Neural progenitor cell (in vitro differentiated cells): ENCODE results near the gene ELAVL3. TPM values are rescaled to one million over a fixed set of nuclear protein-coding genes. Genes with fewer than 3 reads are reported as not detected.
"Not testable (repeated sequence)": the region's sequence is repeated elsewhere in the genome, so short reads cannot be mapped to it uniquely, and the experiment has no call there.

Source experiments
- DNase-seq: peaks from one replicate; pipeline ENCODE4 v3.0.0-alpha.2; 2016; ENCODE audit warnings: low spot score
- H2AFZ ChIP-seq: fragments of 200-600 bp; sonication (generic); replicated peaks from 2 replicates; pipeline ENCODE4 v1.6.1; 2016; ENCODE audit warnings: antibody characterized with exemption
- H3F3A ChIP-seq: fragments of 200-600 bp; sonication (generic); 2 replicates; pipeline ENCODE4 v1.6.1; 2016; ENCODE audit warnings: antibody characterized with exemption, low read depth
- H3K27ac ChIP-seq: fragments of 200-600 bp; sonication (generic); 2 replicates; pipeline ENCODE4 v1.5.1; 2016; ENCODE audit warnings: mild to moderate bottlenecking
- H3K27me3 ChIP-seq: fragments of 200-600 bp; sonication (generic); 2 replicates; pipeline ENCODE4 v1.6.1; 2016; ENCODE audit warnings: mild to moderate bottlenecking, moderate library complexity
- H3K36me3 ChIP-seq: fragments of 200-600 bp; sonication (generic); 2 replicates; pipeline ENCODE4 v1.5.1; 2016
- H3K4me1 ChIP-seq: fragments of 200-600 bp; sonication (generic); 2 replicates; pipeline ENCODE4 v1.6.1; 2016; ENCODE audit warnings: mixed run types
- H3K4me2 ChIP-seq: fragments of 200-600 bp; sonication (generic); 2 replicates; pipeline ENCODE4 v1.6.1; 2016
- H3K4me3 ChIP-seq: fragments of 200-600 bp; sonication (generic); 2 replicates; pipeline ENCODE4 v1.5.1; 2016
- H3K79me2 ChIP-seq: fragments of 200-600 bp; sonication (generic); 2 replicates; pipeline ENCODE4 v1.6.1; 2016; ENCODE audit warnings: low read depth
- H3K9ac ChIP-seq: fragments of 200-600 bp; sonication (generic); 2 replicates; pipeline ENCODE4 v1.6.1; 2016
- H3K9me3 ChIP-seq: fragments of 200-600 bp; sonication (generic); 2 replicates; pipeline ENCODE4 v1.5.1; 2016; ENCODE audit warnings: low read depth
- H4K20me1 ChIP-seq: fragments of 200-600 bp; sonication (generic); 2 replicates; pipeline ENCODE4 v1.6.1; 2016; ENCODE audit warnings: low read depth
- H3K27ac Mint-ChIP-seq: 3 replicates; pipeline ENCODE4 v1.8.0; 2021; ENCODE audit warnings: mixed read lengths
- H3K27me3 Mint-ChIP-seq: 2 replicates; pipeline ENCODE4 v1.8.0; 2022; ENCODE audit warnings: low read depth, mild to moderate bottlenecking, inconsistent platforms, moderate library complexity, mixed read lengths; ENCODE audit not compliant: insufficient read depth
- H3K36me3 Mint-ChIP-seq: 3 replicates; pipeline ENCODE4 v1.8.0; 2021; ENCODE audit warnings: mixed read lengths
- H3K4me1 Mint-ChIP-seq: 3 replicates; pipeline ENCODE4 v1.8.0; 2021; ENCODE audit warnings: mixed read lengths
- H3K4me3 Mint-ChIP-seq: 3 replicates; pipeline ENCODE4 v1.8.0; 2021; ENCODE audit warnings: mild to moderate bottlenecking, moderate library complexity, mixed read lengths
- H3K9me3 Mint-ChIP-seq: 3 replicates; pipeline ENCODE4 v1.8.0; 2020; ENCODE audit warnings: mixed read lengths
- EZH2 ChIP-seq: fragments of 200-600 bp; sonication (generic); IDR thresholded peaks from 2 replicates; pipeline ENCODE4 v1.6.1; 2017; ENCODE audit warnings: antibody characterized with exemption, mild to moderate bottlenecking, moderate library complexity
- EZH2phosphoT487 ChIP-seq: fragments of 200-600 bp; sonication (generic); IDR thresholded peaks from 2 replicates; pipeline ENCODE4 v1.6.1; 2017; ENCODE audit warnings: antibody characterized with exemption
- total RNA-seq: library from RNA; depleted of rRNA; stranded (reverse); fragments of >200 nt; gene quantifications from 2 replicates; pipeline ENCODE4 v1.2.3, GENCODE V29; 2015; ENCODE audit warnings: low replicate concordance
- TF ChIP-seq, protein P1 (sequence below): fragments of 200-600 bp; sonication (generic); IDR thresholded peaks from 2 replicates; pipeline ENCODE4 v1.5.1; 2017; ENCODE audit warnings: antibody characterized with exemption, mild to moderate bottlenecking

ELAVL3 gene
- total RNA-seq, 1 donor from 2014 or later, result not detected

DNA sequence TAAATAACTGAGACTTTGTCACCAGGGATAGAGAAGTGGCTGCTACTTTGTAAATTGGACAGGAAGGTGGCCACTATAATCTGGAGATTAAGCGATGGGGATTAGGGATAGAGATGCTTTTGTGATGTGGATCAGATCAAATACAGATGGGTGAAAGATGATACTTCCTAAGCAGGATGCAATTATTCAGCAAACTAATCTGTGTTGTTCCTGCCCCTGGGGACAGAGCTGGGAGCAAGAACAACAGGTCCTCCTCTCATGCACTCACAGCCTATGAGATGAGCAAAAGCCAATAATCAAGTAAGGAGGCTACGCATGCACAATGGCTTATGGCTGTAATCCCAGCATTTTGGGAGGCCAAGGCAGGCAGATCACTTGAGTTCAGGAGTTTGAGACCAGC, 66.3 kb downstream of the ELAVL3 start:
- Histone ChIP-seq H3F3A (peaks cover 15% of the 10 kb centered on the region), H3K4me1 (no peaks in the 10 kb centered on the region), H3K79me2 (no peaks in the 10 kb centered on the region), H3K27me3 (peaks cover 27% of the 10 kb centered on the region), H3K4me2 (no peak overlapping the region), H3K9ac (no peak overlapping the region), H4K20me1 (no peaks in the 10 kb centered on the region), H2AFZ (no peak overlapping the region), H3K4me3 (no peak overlapping the region), H3K9me3 (no peaks in the 10 kb centered on the region), H3K36me3 (no peaks in the 10 kb centered on the region), H3K27ac (no peak overlapping the region)
- H3K4me3 Mint-ChIP-seq, result no peak overlapping the region
- peaks cover 42% of the 10 kb centered on the region for H3K27me3 Mint-ChIP-seq
- TF ChIP-seq, protein P1, sequence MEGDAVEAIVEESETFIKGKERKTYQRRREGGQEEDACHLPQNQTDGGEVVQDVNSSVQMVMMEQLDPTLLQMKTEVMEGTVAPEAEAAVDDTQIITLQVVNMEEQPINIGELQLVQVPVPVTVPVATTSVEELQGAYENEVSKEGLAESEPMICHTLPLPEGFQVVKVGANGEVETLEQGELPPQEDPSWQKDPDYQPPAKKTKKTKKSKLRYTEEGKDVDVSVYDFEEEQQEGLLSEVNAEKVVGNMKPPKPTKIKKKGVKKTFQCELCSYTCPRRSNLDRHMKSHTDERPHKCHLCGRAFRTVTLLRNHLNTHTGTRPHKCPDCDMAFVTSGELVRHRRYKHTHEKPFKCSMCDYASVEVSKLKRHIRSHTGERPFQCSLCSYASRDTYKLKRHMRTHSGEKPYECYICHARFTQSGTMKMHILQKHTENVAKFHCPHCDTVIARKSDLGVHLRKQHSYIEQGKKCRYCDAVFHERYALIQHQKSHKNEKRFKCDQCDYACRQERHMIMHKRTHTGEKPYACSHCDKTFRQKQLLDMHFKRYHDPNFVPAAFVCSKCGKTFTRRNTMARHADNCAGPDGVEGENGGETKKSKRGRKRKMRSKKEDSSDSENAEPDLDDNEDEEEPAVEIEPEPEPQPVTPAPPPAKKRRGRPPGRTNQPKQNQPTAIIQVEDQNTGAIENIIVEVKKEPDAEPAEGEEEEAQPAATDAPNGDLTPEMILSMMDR, result no peak
- TF ChIP-seq EZH2, result no peak
- H3K9me3 Mint-ChIP-seq, result peaks cover 3% of the 10 kb centered on the region
- no peak for DNase-seq
- no peaks in the 10 kb centered on the region for H3K4me1 Mint-ChIP-seq
- H3K36me3 Mint-ChIP-seq, result no peaks in the 10 kb centered on the region
- H3K27ac Mint-ChIP-seq, result no peak overlapping the region

DNA sequence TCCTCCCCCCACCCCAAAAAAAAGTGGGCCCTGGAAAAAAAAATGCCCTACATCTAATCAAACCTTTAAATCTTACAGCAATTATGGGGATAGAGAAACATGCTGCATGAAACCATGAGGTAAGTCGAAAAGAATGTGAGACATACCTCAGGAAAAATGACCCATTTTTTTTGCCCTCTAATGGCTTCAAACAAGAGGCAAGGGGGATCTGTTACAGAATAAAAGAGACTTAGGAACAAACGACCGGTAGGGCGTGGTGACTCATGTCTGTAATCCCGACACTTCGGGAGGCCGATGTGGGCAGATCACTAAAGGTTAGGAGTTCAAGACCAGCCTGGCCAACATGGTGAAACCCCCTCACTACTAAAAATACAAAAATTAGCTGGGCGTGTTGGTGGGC, 70.2 kb downstream of the ELAVL3 start:
- no peaks in the 10 kb centered on the region for H3K79me2 ChIP-seq
- H3K4me3 ChIP-seq, result no peak overlapping the region
- Mint-ChIP-seq H3K27ac (no peak overlapping the region), H3K36me3 (no peaks in the 10 kb centered on the region), H3K4me1 (no peaks in the 10 kb centered on the region), H3K4me3 (no peak overlapping the region), H3K9me3 (no peaks in the 10 kb centered on the region), H3K27me3 (peaks cover 17% of the 10 kb centered on the region)
- H3K4me2 ChIP-seq, result no peak overlapping the region
- no peaks in the 10 kb centered on the region for H3F3A ChIP-seq
- H4K20me1 ChIP-seq, result no peaks in the 10 kb centered on the region
- H3K36me3 ChIP-seq, result no peaks in the 10 kb centered on the region
- H3K4me1 ChIP-seq, result no peaks in the 10 kb centered on the region
- no peak for DNase-seq
- no peaks in the 10 kb centered on the region for H3K27me3 ChIP-seq
- H3K27ac ChIP-seq, result no peak overlapping the region
- no peaks in the 10 kb centered on the region for H3K9me3 ChIP-seq
- no peak overlapping the region for H3K9ac ChIP-seq
- H2AFZ ChIP-seq, result no peak overlapping the region
- TF ChIP-seq EZH2, result no peak
- TF ChIP-seq, protein P1, result no peak
- no peak for TF ChIP-seq EZH2phosphoT487

DNA sequence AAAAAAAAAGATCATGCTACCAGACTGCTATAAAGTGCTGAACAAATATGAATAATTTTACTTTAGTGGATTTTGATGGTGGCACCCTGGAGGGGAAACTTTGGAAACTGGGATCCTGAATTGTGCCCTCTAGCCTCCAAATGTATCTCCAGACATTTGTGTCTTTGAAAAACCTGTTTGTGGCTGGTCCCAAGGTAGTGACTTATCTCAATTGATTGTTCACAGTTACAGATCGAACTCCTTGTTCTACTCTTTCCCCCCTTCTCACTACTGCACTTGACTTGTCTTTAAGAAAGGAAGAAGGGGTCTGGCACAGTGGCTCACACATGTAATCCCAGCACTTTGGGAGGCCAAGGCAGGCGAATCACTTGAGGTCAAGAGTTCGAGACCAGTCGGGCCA, 72.3 kb downstream of the ELAVL3 start:
- Mint-ChIP-seq H3K27ac (no peak overlapping the region), H3K27me3 (peaks cover 15% of the 10 kb centered on the region), H3K4me3 (no peak overlapping the region), H3K36me3 (no peaks in the 10 kb centered on the region), H3K9me3 (no peaks in the 10 kb centered on the region), H3K4me1 (peaks cover 10% of the 10 kb centered on the region)
- no peak for DNase-seq
- H3K4me1 ChIP-seq, result no peaks in the 10 kb centered on the region
- H3K4me2 ChIP-seq, result no peak overlapping the region
- H3K79me2 ChIP-seq, result no peaks in the 10 kb centered on the region
- no peaks in the 10 kb centered on the region for H3F3A ChIP-seq
- no peaks in the 10 kb centered on the region for H3K9me3 ChIP-seq
- H2AFZ ChIP-seq, result no peak overlapping the region
- no peaks in the 10 kb centered on the region for H3K27me3 ChIP-seq
- no peaks in the 10 kb centered on the region for H4K20me1 ChIP-seq
- no peak overlapping the region for H3K4me3 ChIP-seq
- H3K9ac ChIP-seq, result no peak overlapping the region
- no peaks in the 10 kb centered on the region for H3K36me3 ChIP-seq
- TF ChIP-seq EZH2phosphoT487, result no peak
- TF ChIP-seq EZH2, result no peak
- TF ChIP-seq, protein P1, result no peak
- H3K27ac ChIP-seq, result no peak overlapping the region

DNA sequence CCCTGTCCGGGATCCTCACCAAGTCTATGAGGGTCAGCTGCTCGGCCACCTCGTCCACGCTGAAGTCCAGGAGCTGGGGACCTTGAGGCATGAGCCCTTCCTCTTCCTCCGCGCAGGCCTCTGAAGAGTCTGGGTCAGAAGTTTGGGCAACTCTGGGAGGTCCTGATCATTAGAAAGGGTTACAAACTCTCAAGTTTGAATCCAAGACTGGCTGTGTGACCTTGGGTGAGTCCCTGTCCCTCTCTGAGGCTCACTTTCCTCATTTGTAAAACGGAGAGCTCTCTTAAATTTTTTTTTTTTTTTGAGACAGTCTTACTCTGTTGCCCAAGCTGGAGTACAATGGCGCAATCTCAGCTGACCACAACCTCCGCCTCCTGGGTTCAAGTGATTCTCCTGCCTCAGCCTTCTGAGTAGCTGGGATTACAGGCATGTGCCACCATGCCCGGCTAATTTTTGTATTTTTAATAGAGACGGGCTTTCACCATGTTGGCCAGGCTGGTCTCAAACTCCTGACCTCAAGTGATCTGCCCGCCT, 74.1 kb downstream of the ELAVL3 start:
- H3K36me3 ChIP-seq, DNase-seq, H3F3A ChIP-seq, H4K20me1 ChIP-seq, H3K4me3 ChIP-seq, H3K27ac ChIP-seq, H3K4me3 Mint-ChIP-seq, H3K4me1 ChIP-seq, H2AFZ ChIP-seq, H3K9ac ChIP-seq, H3K27ac Mint-ChIP-seq, H3K9me3 Mint-ChIP-seq, H3K27me3 ChIP-seq, H3K79me2 ChIP-seq, H3K9me3 ChIP-seq, H3K4me2 ChIP-seq, H3K36me3 Mint-ChIP-seq: not testable (repeated sequence)
- Mint-ChIP-seq H3K4me1 (peaks cover 10% of the 10 kb centered on the region), H3K27me3 (peaks cover 15% of the 10 kb centered on the region)
